ENCODE measurements around the gene SNRNP40.

- TF ChIP-seq CTCF (IDR thresholded peaks at IDR 0.05), result no peak
- no peak for TF ChIP-seq POLR2A (IDR thresholded peaks at IDR 0.05)
Measured at GRCh38 chr1:31289021-31289420, 7.6 kb downstream of the SNRNP40 start.
